ENCODE results near the gene CTIF. TPM values are rescaled to one million over a fixed set of nuclear protein-coding genes. Genes with fewer than 3 reads are reported as not detected.
A peak's percentile ranks its signal among the peaks of the same experiment; 100 is the strongest.

CTIF gene
- total and polyA plus RNA-seq, 2 experiments from 2014 or later, result 22.1 to 27.9 TPM

- no peaks in the 10 kb centered on the region for H3K36me3 ChIP-seq (replicated peaks; ENCODE audit: insufficient read depth, low read depth)
- H3K4me2 ChIP-seq, result no peak overlapping the region
- no peaks in the 10 kb centered on the region for H3K27me3 ChIP-seq
- H3K9me2 ChIP-seq (replicated peaks; ENCODE audit: insufficient read depth), result no peaks in the 10 kb centered on the region
- H3K27ac ChIP-seq, result no peak overlapping the region
- DNase-seq (ENCODE audit: low spot score), result no peak
- TF ChIP-seq EZH2phosphoT487 (IDR thresholded peaks at IDR 0.05; ENCODE audit: low read depth, severe bottlenecking, unreplicated experiment), result no peak
- no peak for TF ChIP-seq EZH2 (IDR thresholded peaks at IDR 0.05; ENCODE audit: borderline replicate concordance)
- TF ChIP-seq, protein P1, sequence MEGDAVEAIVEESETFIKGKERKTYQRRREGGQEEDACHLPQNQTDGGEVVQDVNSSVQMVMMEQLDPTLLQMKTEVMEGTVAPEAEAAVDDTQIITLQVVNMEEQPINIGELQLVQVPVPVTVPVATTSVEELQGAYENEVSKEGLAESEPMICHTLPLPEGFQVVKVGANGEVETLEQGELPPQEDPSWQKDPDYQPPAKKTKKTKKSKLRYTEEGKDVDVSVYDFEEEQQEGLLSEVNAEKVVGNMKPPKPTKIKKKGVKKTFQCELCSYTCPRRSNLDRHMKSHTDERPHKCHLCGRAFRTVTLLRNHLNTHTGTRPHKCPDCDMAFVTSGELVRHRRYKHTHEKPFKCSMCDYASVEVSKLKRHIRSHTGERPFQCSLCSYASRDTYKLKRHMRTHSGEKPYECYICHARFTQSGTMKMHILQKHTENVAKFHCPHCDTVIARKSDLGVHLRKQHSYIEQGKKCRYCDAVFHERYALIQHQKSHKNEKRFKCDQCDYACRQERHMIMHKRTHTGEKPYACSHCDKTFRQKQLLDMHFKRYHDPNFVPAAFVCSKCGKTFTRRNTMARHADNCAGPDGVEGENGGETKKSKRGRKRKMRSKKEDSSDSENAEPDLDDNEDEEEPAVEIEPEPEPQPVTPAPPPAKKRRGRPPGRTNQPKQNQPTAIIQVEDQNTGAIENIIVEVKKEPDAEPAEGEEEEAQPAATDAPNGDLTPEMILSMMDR (IDR thresholded peaks at IDR 0.05; ENCODE audit: poor library complexity), result no peak
- no peaks in the 10 kb centered on the region for H3K79me2 ChIP-seq
- no peaks in the 10 kb centered on the region for H3K9me3 ChIP-seq (ENCODE audit: low read depth)
- H4K20me1 ChIP-seq (ENCODE audit: insufficient read depth, poor library complexity, severe bottlenecking), result no peaks in the 10 kb centered on the region
- peaks cover 46% of the 10 kb centered on the region for H3K4me1 ChIP-seq (ENCODE audit: insufficient read depth)
- WGBS (ENCODE audit: low lambda C conversion rate, missing lambda C conversion rate), result 74% methylated on average over 13 of the region's 13 CpGs
- H3K4me3 ChIP-seq, result no peak overlapping the region
- H2AFZ ChIP-seq, result no peak overlapping the region
Measured at GRCh38 chr18:48848641-48849143, 309.9 kb downstream of the CTIF start.

GRCh38 chr18:48850822-48851598, 312.2 kb downstream of the CTIF start:
- no peak for DNase-seq (ENCODE audit: low spot score)
- TF ChIP-seq EZH2 (IDR thresholded peaks at IDR 0.05; ENCODE audit: borderline replicate concordance) (no peak), EZH2phosphoT487 (IDR thresholded peaks at IDR 0.05; ENCODE audit: low read depth, severe bottlenecking, unreplicated experiment) (no peak)
- TF ChIP-seq, protein P1 (IDR thresholded peaks at IDR 0.05; ENCODE audit: poor library complexity), result no peak
- no peaks in the 10 kb centered on the region for H3K9me3 ChIP-seq (ENCODE audit: low read depth)
- H3K27ac ChIP-seq, result peak overlapping the region; percentile 90
- H3K4me3 ChIP-seq, result no peak overlapping the region
- 52% methylated on average over 17 of the region's 17 CpGs for WGBS (ENCODE audit: low lambda C conversion rate, missing lambda C conversion rate)
- no peaks in the 10 kb centered on the region for H3K9me2 ChIP-seq (replicated peaks; ENCODE audit: insufficient read depth)
- peaks cover 45% of the 10 kb centered on the region for H3K4me1 ChIP-seq (ENCODE audit: insufficient read depth)
- peak overlapping the region; percentile 42 for H2AFZ ChIP-seq
- H3K27me3 ChIP-seq, result no peaks in the 10 kb centered on the region
- peak overlapping the region; percentile 56 for H3K4me2 ChIP-seq
- no peaks in the 10 kb centered on the region for H3K79me2 ChIP-seq
- H4K20me1 ChIP-seq (ENCODE audit: insufficient read depth, poor library complexity, severe bottlenecking), result no peaks in the 10 kb centered on the region
- H3K36me3 ChIP-seq (replicated peaks; ENCODE audit: insufficient read depth, low read depth), result no peaks in the 10 kb centered on the region

DNA sequence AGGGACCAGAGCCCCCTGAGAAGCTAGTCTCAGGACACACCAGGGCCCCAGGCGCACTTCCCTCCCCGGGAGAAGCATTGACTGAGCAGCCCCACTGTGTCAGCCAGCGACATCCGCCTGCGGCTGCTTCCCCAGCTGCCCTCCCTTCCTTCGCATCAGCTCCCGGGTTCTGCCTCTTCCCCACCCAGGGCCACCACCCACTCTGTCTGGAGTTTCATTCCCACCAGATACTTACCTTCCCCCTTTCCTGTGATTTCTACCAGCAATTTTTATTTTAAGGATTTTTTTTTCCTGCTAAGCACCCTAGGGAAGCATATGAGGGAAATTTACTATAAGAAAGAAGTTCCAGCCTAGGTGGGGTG, 312.7 kb downstream of the CTIF start:
- WGBS (ENCODE audit: low lambda C conversion rate, missing lambda C conversion rate), result 56% methylated on average over 7 of the region's 7 CpGs
- Histone ChIP-seq H4K20me1 (ENCODE audit: insufficient read depth, poor library complexity, severe bottlenecking) (no peaks in the 10 kb centered on the region), H3K79me2 (no peaks in the 10 kb centered on the region), H3K4me1 (ENCODE audit: insufficient read depth) (peaks cover 45% of the 10 kb centered on the region), H3K27me3 (no peaks in the 10 kb centered on the region), H3K4me2 (peak overlapping the region; percentile 56), H2AFZ (no peak overlapping the region), H3K27ac (peak overlapping the region; percentile 90), H3K9me3 (ENCODE audit: low read depth) (no peaks in the 10 kb centered on the region), H3K4me3 (no peak overlapping the region), H3K9me2 (replicated peaks; ENCODE audit: insufficient read depth) (no peaks in the 10 kb centered on the region), H3K36me3 (replicated peaks; ENCODE audit: insufficient read depth, low read depth) (no peaks in the 10 kb centered on the region)
- TF ChIP-seq EZH2 (IDR thresholded peaks at IDR 0.05; ENCODE audit: borderline replicate concordance) (no peak), EZH2phosphoT487 (IDR thresholded peaks at IDR 0.05; ENCODE audit: low read depth, severe bottlenecking, unreplicated experiment) (no peak)
- TF ChIP-seq, protein P1 (IDR thresholded peaks at IDR 0.05; ENCODE audit: poor library complexity), result no peak
- DNase-seq (ENCODE audit: low spot score), result no peak

Data from hepatocyte (in vitro differentiated cells).